Transverse colon (tissue), 4 donors: Measurements from ENCODE around the gene RIC8A. TPM values are rescaled to one million over a fixed set of nuclear protein-coding genes. Genes with fewer than 3 reads are reported as not detected.

Experiments
- DNase-seq: peaks from one replicate; pipeline ENCODE4 v3.0.0-alpha.2; 2019
- H3K27ac ChIP-seq, 4 donors: fragments of 200-600 bp; sonication (generic); 2 replicates each; pipeline ENCODE4 v1.5.1; 2016 to 2018; ENCODE audit warnings: inconsistent platforms in 4 of 4
- H3K27me3 ChIP-seq: fragments of 200-600 bp; sonication (generic); 2 replicates; pipeline ENCODE4 v1.5.1; 2017; ENCODE audit warnings: inconsistent platforms
- H3K36me3 ChIP-seq, 4 donors: fragments of 200-600 bp; sonication (generic); 2 replicates each; pipeline ENCODE4 v1.5.1; 2017 to 2019; ENCODE audit warnings: inconsistent platforms in 4 of 4
- H3K4me1 ChIP-seq, 4 donors: fragments of 200-600 bp; sonication (generic); 2 replicates each; pipeline ENCODE4 v1.5.1; 2017 to 2020; ENCODE audit warnings: inconsistent platforms in 4 of 4
- H3K4me3 ChIP-seq, 4 donors: fragments of 200-600 bp; sonication (generic); 1 replicate in 1 of 4; 2 replicates in 3 of 4; pipeline versions ENCODE4 v1.5.1 to v1.6.1; 2017 to 2019; ENCODE audit warnings: inconsistent platforms in 4 of 4
- H3K9me3 ChIP-seq, 2 donors: fragments of 200-600 bp; sonication (generic); 2 replicates each; pipeline ENCODE4 v1.5.1; 2017 to 2019; ENCODE audit warnings: inconsistent platforms in 2 of 2
- EP300 ChIP-seq: sonication (generic); formaldehyde crosslinking; IDR thresholded peaks from one replicate; pipeline ENCODE4 v1.6.1; 2017; ENCODE audit warnings: antibody characterized with exemption, low read depth
- POLR2A ChIP-seq: fragments of 450-650 bp; IDR thresholded peaks from one replicate; pipeline ENCODE4 v1.6.1; 2016; ENCODE audit warnings: antibody characterized with exemption, mild to moderate bottlenecking, moderate library complexity
- POLR2AphosphoS5 ChIP-seq, 3 donors: sonication (generic); formaldehyde crosslinking; IDR thresholded peaks; one replicate each; pipeline ENCODE4 v1.6.1; 2016; ENCODE audit warnings: antibody characterized with exemption in 3 of 3
- WGBS, 2 donors: methylation state at CpG; one replicate each; pipeline ENCODE4 v1.1.5; 2018; ENCODE audit warnings: low coverage in 1 of 2; 5-methylcytosine and 5-hydroxymethylcytosine counted together
- in situ Hi-C, 4 donors: fragments of 200-750 bp; cut with MboI; loops; one replicate each; pipeline versions ENCODE4 v1.15.0 to v1.15.1; 2017; ENCODE audit warnings: low sequenced_read_pairs in 3 of 4, low pct_ligation_motif_present in 1 of 4, low pct_unique_long_range_greater_than_20kb in 1 of 4
- intact Hi-C: fragments of 100-400 bp; cut with DNase I; formaldehyde crosslinking; loops from one replicate; pipeline ENCODE4 v1.15.1; 2023; ENCODE audit warnings: low total_unique reads
- total RNA-seq, 4 donors: library from RNA; depleted of rRNA; stranded (reverse); fragments of >200 nt; gene quantifications; one replicate each; pipeline ENCODE4 v1.1.0, GENCODE V29; 2016
- TF ChIP-seq, protein P1 (sequence below), 5 experiments: fragments of 200-600 bp in 3 of 5; fragments of 450-650 bp in 2 of 5; sonication (generic) in 3 of 5; IDR thresholded peaks; 1 replicate in 2 of 5; 2 replicates in 3 of 5; pipeline ENCODE4 v1.5.1; 2016 to 2017; ENCODE audit warnings: antibody characterized with exemption in 5 of 5, inconsistent platforms in 3 of 5, mild to moderate bottlenecking in 2 of 5, moderate library complexity in 1 of 5

The RIC8A gene
- total RNA-seq, 4 donors from 2014 or later = 59.2 to 145 (median 93.8) TPM

DNA sequence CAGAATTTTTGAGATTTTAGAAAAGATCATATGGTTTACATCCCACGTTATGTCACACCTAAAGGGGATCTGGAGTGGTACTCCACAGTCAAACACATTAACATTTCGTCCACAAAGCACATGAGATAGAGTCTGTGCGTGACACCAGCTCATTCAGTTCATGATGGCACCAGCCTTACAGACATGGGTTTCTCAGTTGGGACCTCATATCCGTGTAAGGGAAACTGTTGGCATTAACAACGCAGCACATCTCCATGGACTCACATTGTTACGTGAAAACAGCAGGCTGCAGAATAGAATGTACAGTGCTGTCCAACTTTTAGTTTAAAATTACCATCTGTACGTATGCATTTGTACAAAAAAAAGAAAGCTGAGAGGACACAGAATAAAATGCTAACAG lies 14.0 kb downstream of the RIC8A start:
- Histone ChIP-seq H3K4me1 (no peaks in the 10 kb centered on the region), H3K36me3 (no peaks in the 10 kb centered on the region), H3K27me3 (no peaks in the 10 kb centered on the region), H3K27ac (no peak overlapping the region), H3K4me3 (no peak overlapping the region), H3K9me3 (no peaks in the 10 kb centered on the region)
- no peak for DNase-seq
- intact Hi-C loops = no loop called here
- WGBS, 2 donors = 88 to 90% methylated on average over 2 to 7 of the region's 7 CpGs
- in situ Hi-C loops = no loop called here
- no peak for TF ChIP-seq POLR2A
- TF ChIP-seq EP300 = no peak
- TF ChIP-seq, protein P1, sequence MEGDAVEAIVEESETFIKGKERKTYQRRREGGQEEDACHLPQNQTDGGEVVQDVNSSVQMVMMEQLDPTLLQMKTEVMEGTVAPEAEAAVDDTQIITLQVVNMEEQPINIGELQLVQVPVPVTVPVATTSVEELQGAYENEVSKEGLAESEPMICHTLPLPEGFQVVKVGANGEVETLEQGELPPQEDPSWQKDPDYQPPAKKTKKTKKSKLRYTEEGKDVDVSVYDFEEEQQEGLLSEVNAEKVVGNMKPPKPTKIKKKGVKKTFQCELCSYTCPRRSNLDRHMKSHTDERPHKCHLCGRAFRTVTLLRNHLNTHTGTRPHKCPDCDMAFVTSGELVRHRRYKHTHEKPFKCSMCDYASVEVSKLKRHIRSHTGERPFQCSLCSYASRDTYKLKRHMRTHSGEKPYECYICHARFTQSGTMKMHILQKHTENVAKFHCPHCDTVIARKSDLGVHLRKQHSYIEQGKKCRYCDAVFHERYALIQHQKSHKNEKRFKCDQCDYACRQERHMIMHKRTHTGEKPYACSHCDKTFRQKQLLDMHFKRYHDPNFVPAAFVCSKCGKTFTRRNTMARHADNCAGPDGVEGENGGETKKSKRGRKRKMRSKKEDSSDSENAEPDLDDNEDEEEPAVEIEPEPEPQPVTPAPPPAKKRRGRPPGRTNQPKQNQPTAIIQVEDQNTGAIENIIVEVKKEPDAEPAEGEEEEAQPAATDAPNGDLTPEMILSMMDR (IDR thresholded peaks at IDR 0.05) = no peak
- TF ChIP-seq POLR2AphosphoS5 (IDR thresholded peaks at IDR 0.05) = no peak

DNA sequence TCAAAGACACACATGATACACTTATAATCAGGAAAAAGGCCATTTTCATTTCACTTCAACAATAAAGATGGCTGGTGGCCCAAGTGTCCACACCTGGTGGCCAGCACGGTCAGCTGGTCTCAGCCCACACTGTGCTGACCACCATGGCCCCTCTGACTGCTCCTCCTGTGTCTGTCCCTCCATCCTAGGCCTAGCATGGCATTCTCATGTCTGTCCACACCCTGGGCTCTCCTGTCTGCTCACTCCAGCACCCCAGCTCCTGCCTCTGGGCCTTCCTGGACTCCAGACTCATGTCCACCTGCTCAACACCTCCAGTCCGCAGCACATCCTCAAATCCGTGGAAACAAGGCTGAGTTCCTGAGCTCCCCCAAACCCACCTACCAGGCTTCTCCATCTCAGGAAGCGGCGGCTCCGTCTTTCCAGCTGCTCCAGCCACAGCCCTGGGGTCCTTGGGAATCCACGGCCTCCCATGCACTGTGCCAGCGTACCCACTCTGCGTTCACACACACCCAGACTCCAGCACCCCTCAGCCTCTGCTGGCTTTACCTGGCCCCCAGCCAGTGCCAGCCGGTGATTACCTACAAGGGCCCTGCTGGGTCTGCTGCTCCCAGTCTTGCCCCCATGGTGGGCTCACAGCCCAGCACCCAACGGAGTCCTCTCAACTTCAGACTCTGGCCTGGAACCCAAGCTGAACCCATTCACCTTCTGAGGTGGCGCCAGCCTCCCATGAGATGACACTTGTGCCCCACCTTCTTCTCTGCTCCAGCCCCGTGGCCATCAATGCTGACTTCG lies 14.7 kb downstream of the RIC8A start:
- no peak overlapping the region for H3K27ac ChIP-seq
- no peaks in the 10 kb centered on the region for H3K36me3 ChIP-seq
- no peak overlapping the region for H3K4me3 ChIP-seq
- 92 to 94% methylated on average over 9 to 14 of the region's 14 CpGs for WGBS, 2 donors
- no peaks in the 10 kb centered on the region for H3K9me3 ChIP-seq
- H3K4me1 ChIP-seq = no peaks in the 10 kb centered on the region
- in situ Hi-C loops (no loop called here), intact Hi-C loops (no loop called here)
- TF ChIP-seq POLR2AphosphoS5 (IDR thresholded peaks at IDR 0.05) = no peak
- no peak for TF ChIP-seq POLR2A
- no peak for TF ChIP-seq EP300
- TF ChIP-seq, protein P1 (IDR thresholded peaks at IDR 0.05) = no peak
- no peaks in the 10 kb centered on the region for H3K27me3 ChIP-seq
- no peak for DNase-seq

- Histone ChIP-seq H3K4me1 (no peaks in the 10 kb centered on the region), H3K9me3 (no peaks in the 10 kb centered on the region), H3K27ac (no peak overlapping the region), H3K4me3 (no peak overlapping the region), H3K36me3 (no peaks in the 10 kb centered on the region), H3K27me3 (no peaks in the 10 kb centered on the region)
- 87 to 91% methylated on average over 7 to 16 of the region's 16 CpGs for WGBS, 2 donors
- in situ Hi-C loops (no loop called here), intact Hi-C loops (no loop called here)
- no peak for DNase-seq
- TF ChIP-seq, protein P1 (IDR thresholded peaks at IDR 0.05) = no peak
- TF ChIP-seq EP300 (no peak), POLR2AphosphoS5 (IDR thresholded peaks at IDR 0.05) (no peak), POLR2A (no peak)
These were observed 15.7 kb downstream of the RIC8A start for GRCh38 chr11:223026-223789.

DNA sequence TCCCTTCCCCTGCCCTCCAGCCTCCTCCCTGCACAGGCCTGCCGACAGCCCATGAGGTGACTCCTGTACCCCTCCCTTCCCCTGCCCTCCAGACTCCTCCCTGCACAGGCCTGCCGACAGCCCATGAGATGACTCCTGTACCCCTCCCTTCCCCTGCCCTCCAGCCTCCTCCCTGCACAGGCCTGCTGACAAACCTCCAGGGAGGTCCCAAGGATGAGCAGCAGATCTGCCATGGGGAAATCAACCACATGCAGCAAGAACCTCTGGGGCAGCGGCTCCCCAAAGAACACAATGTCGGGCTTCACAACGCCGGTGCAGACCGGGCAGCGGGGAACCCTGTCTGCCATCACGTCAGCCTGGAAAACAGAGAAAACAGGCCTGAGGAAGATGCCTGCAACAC lies 16.4 kb downstream of the RIC8A start:
- intact Hi-C loops = no loop called here
- Histone ChIP-seq H3K4me3 (no peak overlapping the region), H3K4me1 (no peaks in the 10 kb centered on the region), H3K36me3 (no peaks in the 10 kb centered on the region), H3K27me3 (no peaks in the 10 kb centered on the region), H3K9me3 (no peaks in the 10 kb centered on the region), H3K27ac (no peak overlapping the region)
- WGBS, 2 donors = 97% methylated on average over 8 of the region's 9 CpGs; no CpG with 5 or more reads in 1 of the 2 donors
- TF ChIP-seq, protein P1 (IDR thresholded peaks at IDR 0.05) = no peak
- TF ChIP-seq POLR2A = no peak
- no peak for TF ChIP-seq EP300
- TF ChIP-seq POLR2AphosphoS5 (IDR thresholded peaks at IDR 0.05) = no peak
- no peak for DNase-seq
- in situ Hi-C loops = no loop called here
